ENCODE data around the gene HMOX1. TPM values are rescaled to one million over a fixed set of nuclear protein-coding genes. Genes with fewer than 3 reads are reported as not detected.

Gene HMOX1
- total and polyA plus RNA-seq, 12 donors: 1.6 to 68.0 (median 4.2) TPM

- Histone ChIP-seq H3K4me1 (peaks cover 0 to 55% (median 10%) of the 10 kb centered on the region in 9 donors), H3K9me3 (no peaks in the 10 kb centered on the region), H3K36me3 (peaks cover 0 to 62% (median 0%) of the 10 kb centered on the region in 9 donors), H3K27me3 (no peaks in the 10 kb centered on the region), H3K4me3 (peak overlapping the region in 1 of 10 donors; percentile 78), H3K27ac (no peak overlapping the region)
- no peak for DNase-seq
- no peak for ATAC-seq
- WGBS, 2 donors: 86 to 95% methylated on average over 3 of the region's 3 CpGs
- intact Hi-C loops (cut with DNase I): no loop called here
- no peak for TF ChIP-seq CTCF (IDR thresholded peaks at IDR 0.05)
Measured at GRCh38 chr22:35383679-35384071, 2.8 kb downstream of the HMOX1 start.

- 71% methylated on average over 4 of the region's 4 CpGs for WGBS, 2 donors
- no peaks in the 10 kb centered on the region for H3K9me3 ChIP-seq
- DNase-seq (no peak), ATAC-seq (no peak)
- no peak overlapping the region for H3K27ac ChIP-seq
- intact Hi-C loops (cut with DNase I): no loop called here
- H3K4me3 ChIP-seq: peak overlapping the region in 1 of 10 donors; percentile 78
- H3K4me1 ChIP-seq: peaks cover 0 to 47% (median 10%) of the 10 kb centered on the region in 9 donors
- H3K36me3 ChIP-seq: peaks cover 0 to 67% (median 0%) of the 10 kb centered on the region in 9 donors
- no peak for TF ChIP-seq CTCF (IDR thresholded peaks at IDR 0.05)
- no peaks in the 10 kb centered on the region for H3K27me3 ChIP-seq
Measured at GRCh38 chr22:35384527-35384926, 3.6 kb downstream of the HMOX1 start.

GRCh38 chr22:35384975-35385588 lies 4.2 kb downstream of the HMOX1 start:
- H3K27me3 ChIP-seq: no peaks in the 10 kb centered on the region
- no peak for TF ChIP-seq CTCF (IDR thresholded peaks at IDR 0.05)
- intact Hi-C loops (cut with DNase I): no loop called here
- no peaks in the 10 kb centered on the region for H3K9me3 ChIP-seq
- WGBS, 2 donors: 81 to 92% methylated on average over 6 of the region's 6 CpGs
- DNase-seq (no peak), ATAC-seq (no peak)
- H3K4me3 ChIP-seq: peak overlapping the region in 1 of 10 donors; percentile 78
- peaks cover 0 to 73% (median 0%) of the 10 kb centered on the region in 9 donors for H3K36me3 ChIP-seq
- H3K27ac ChIP-seq: no peak overlapping the region
- H3K4me1 ChIP-seq: peaks cover 0 to 42% (median 10%) of the 10 kb centered on the region in 9 donors

GRCh38 chr22:35386670-35387288 lies 5.9 kb downstream of the HMOX1 start:
- H3K27me3 ChIP-seq: no peaks in the 10 kb centered on the region
- H3K27ac ChIP-seq: no peak overlapping the region
- WGBS, 2 donors: 96 to 97% methylated on average over 19 of the region's 19 CpGs
- H3K4me3 ChIP-seq: no peak overlapping the region
- H3K9me3 ChIP-seq: no peaks in the 10 kb centered on the region
- peaks cover 0 to 29% (median 0%) of the 10 kb centered on the region in 9 donors for H3K4me1 ChIP-seq
- ATAC-seq (peak in 1 of 8 donors; percentile 37), DNase-seq (no peak)
- no peak for TF ChIP-seq CTCF (IDR thresholded peaks at IDR 0.05)
- intact Hi-C loops (cut with DNase I): no loop called here
- H3K36me3 ChIP-seq: peaks cover 0 to 87% (median 0%) of the 10 kb centered on the region in 9 donors

All from heart right ventricle (tissue), 16 donors.